ENCODE results near the gene BRF1.

- TF ChIP-seq CTCF (IDR thresholded peaks at IDR 0.05) (no peak), EZH2phosphoT487 (IDR thresholded peaks at IDR 0.05; ENCODE audit: borderline replicate concordance, low read depth) (no peak), CHD2 (IDR thresholded peaks at IDR 0.05; ENCODE audit: low read length, partially characterized antibody) (no peak), REST (IDR thresholded peaks at IDR 0.05; ENCODE audit: low read depth, low read length) (no peak), TCF12 (IDR thresholded peaks at IDR 0.05) (no peak), GABPA (IDR thresholded peaks at IDR 0.05; ENCODE audit: low read depth) (no peak), NFIC (IDR thresholded peaks at IDR 0.05; ENCODE audit: borderline replicate concordance) (no peak), TAF1 (IDR thresholded peaks at IDR 0.05; ENCODE audit: borderline replicate concordance, low read depth, low read length) (no peak), FOXM1 (IDR thresholded peaks at IDR 0.05; ENCODE audit: low read depth) (no peak), RFX5 (IDR thresholded peaks at IDR 0.05; ENCODE audit: low read length) (no peak), USF2 (IDR thresholded peaks at IDR 0.05; ENCODE audit: borderline replicate concordance, low read depth, low read length) (no peak), POLR2AphosphoS5 (IDR thresholded peaks at IDR 0.05; ENCODE audit: low read depth, low read length) (no peak), RXRA (IDR thresholded peaks at IDR 0.05; ENCODE audit: borderline replicate concordance, low read depth) (no peak)
Observed at GRCh38 chr14:105161964-105162668, 138.7 kb downstream of the BRF1 start.

Measured in SK-N-SH (cell line).